ENCODE measurements around the gene DLG1. TPM values are rescaled to one million over a fixed set of nuclear protein-coding genes. Genes with fewer than 3 reads are reported as not detected.

Gene DLG1
- total RNA-seq: 10 to 100 TPM; 59.0 to 98.2 TPM

GRCh38 chr3:197298341-197298944, at the start of gene DLG1:
DLG1 (minus strand) TSS chr3:197298612; CDS start chr3:197297204, 1,408 bp downstream.
- H3K27ac ChIP-seq: peak within 1 kb of the TSS; percentile 91 to 92
- H3K4me1 ChIP-seq (replicated peaks): no peaks in the 10 kb centered on the region
- TF ChIP-seq POLR2AphosphoS5 (IDR thresholded peaks at IDR 0.05) (peak; percentile 30), CTCF (IDR thresholded peaks at IDR 0.05) (no peak), POLR2A (IDR thresholded peaks at IDR 0.05) (peak; percentile 61)
- no peaks in the 10 kb centered on the region for H3K27me3 ChIP-seq (replicated peaks; ENCODE audit: insufficient read depth)
- peak within 1 kb of the TSS; percentile 76 to 97 for H3K4me3 ChIP-seq
- no peaks in the 10 kb centered on the region for H3K9me3 ChIP-seq
- H3K36me3 ChIP-seq: no peaks in the 10 kb centered on the region
- under 1% methylated on average over 25 of the region's 29 CpGs for WGBS
- intact Hi-C loops (cut with DNase I): loop anchor here (5.0 to 10.0 kb wide), 3 partner anchors 54 to 259 kb away; partner anchors contain the start of gene BDH1
- DNase-seq (ENCODE audit: low spot score): peak; percentile 93

- Histone ChIP-seq H3K9me3 (no peaks in the 10 kb centered on the region), H3K27ac (no peak overlapping the region), H3K36me3 (no peaks in the 10 kb centered on the region), H3K4me1 (replicated peaks) (no peaks in the 10 kb centered on the region), H3K27me3 (replicated peaks; ENCODE audit: insufficient read depth) (no peaks in the 10 kb centered on the region), H3K4me3 (no peak overlapping the region)
- DNase-seq (ENCODE audit: low spot score): no peak
- TF ChIP-seq POLR2AphosphoS5 (IDR thresholded peaks at IDR 0.05) (no peak), CTCF (IDR thresholded peaks at IDR 0.05) (no peak), POLR2A (IDR thresholded peaks at IDR 0.05) (no peak)
- intact Hi-C loops (cut with DNase I): no loop called here
- 94% methylated on average over 6 of the region's 6 CpGs for WGBS
Measured at GRCh38 chr3:197348014-197348413, 49.6 kb upstream of the DLG1 start.

GRCh38 chr3:197345390-197345789, 47.0 kb upstream of the DLG1 start:
- H3K36me3 ChIP-seq: no peaks in the 10 kb centered on the region
- no peak overlapping the region for H3K4me3 ChIP-seq
- H3K27ac ChIP-seq: no peak overlapping the region
- no peaks in the 10 kb centered on the region for H3K27me3 ChIP-seq (replicated peaks; ENCODE audit: insufficient read depth)
- no peaks in the 10 kb centered on the region for H3K9me3 ChIP-seq
- DNase-seq (ENCODE audit: low spot score): no peak
- no peak for TF ChIP-seq POLR2A (IDR thresholded peaks at IDR 0.05)
- no peak for TF ChIP-seq CTCF (IDR thresholded peaks at IDR 0.05)
- TF ChIP-seq POLR2AphosphoS5 (IDR thresholded peaks at IDR 0.05): no peak
- intact Hi-C loops (cut with DNase I): no loop called here
- WGBS: 80% methylated on average over 4 of the region's 4 CpGs
- H3K4me1 ChIP-seq (replicated peaks): no peaks in the 10 kb centered on the region

- H3K9me3 ChIP-seq: no peaks in the 10 kb centered on the region
- TF ChIP-seq CTCF (IDR thresholded peaks at IDR 0.05) (no peak), POLR2AphosphoS5 (IDR thresholded peaks at IDR 0.05) (no peak), POLR2A (IDR thresholded peaks at IDR 0.05) (no peak)
- H3K27me3 ChIP-seq (replicated peaks; ENCODE audit: insufficient read depth): no peaks in the 10 kb centered on the region
- WGBS: 90% methylated on average over 11 of the region's 11 CpGs
- intact Hi-C loops (cut with DNase I): no loop called here
- no peaks in the 10 kb centered on the region for H3K4me1 ChIP-seq (replicated peaks)
- H3K36me3 ChIP-seq: no peaks in the 10 kb centered on the region
- no peak overlapping the region for H3K27ac ChIP-seq
- no peak for DNase-seq (ENCODE audit: low spot score)
- no peak overlapping the region for H3K4me3 ChIP-seq
Measured at GRCh38 chr3:197344582-197345318, 46.3 kb upstream of the DLG1 start.
